ENCODE data around the gene PDPK1.

DNA sequence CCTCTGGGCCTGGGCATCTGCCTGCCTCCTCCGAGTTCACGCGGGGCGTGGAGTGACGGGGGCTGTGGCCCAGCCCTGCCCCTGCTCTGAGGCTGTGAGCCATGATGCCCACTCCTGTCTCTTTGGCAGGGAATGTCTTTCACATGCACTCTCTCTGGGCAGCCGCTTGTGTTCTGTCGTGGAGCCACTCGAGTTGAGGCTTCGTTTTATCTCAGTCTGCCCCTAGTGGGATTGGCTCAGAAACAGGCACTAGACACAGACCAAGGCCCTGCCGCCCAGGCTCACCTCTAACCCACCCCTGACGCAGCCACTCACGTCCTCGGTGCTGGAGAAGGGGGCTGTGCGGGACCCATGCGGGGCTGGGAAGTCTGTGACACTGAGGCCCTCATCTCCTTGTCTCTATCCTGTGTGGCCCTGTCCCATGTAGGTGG lies 77.0 kb downstream of the PDPK1 start:
- no peak for TF ChIP-seq POLR2A (IDR thresholded peaks at IDR 0.05)
- no peak for TF ChIP-seq CTCF (IDR thresholded peaks at IDR 0.05)
